ENCODE measurements around the gene OLFML1. TPM values are rescaled to one million over a fixed set of nuclear protein-coding genes. Genes with fewer than 3 reads are reported as not detected.

The OLFML1 gene
- total and polyA plus RNA-seq, 2 donors (not counting 3 experiments of a cell fraction or from before 2014, with no cell fraction given): not detected

DNA sequence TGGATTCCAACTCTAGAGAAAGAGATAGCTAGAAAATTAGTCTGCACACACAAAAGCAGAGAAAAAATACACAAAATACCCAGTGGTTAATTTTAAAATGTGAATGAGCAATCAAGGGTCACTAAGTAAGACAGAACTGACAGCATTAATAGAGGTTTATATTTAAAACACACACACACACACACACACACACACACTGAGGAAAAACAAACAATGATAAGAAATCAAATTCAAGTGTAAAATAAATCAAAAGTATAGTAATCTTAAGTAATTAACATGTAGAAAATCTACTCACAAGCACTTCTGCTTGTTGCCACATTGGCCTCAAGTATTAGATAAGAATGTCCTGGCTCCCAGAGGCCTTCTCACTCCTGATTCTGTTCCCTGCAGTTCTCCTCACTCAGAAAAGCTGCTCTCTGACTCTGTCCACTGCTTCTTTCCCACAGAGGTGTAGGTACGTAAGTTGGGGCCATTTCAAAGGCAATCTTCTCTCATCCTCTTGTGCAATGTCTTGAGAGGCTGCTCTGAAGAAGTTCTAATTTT is 33.3 kb upstream of the OLFML1 start:
- Histone ChIP-seq H3K9me3 (replicated peaks; ENCODE audit: control insufficient read depth, insufficient read depth, low read length) (no peaks in the 10 kb centered on the region), H3K4me3 (replicated peaks in 1 of 3; ENCODE audit: insufficient read depth in 1 of 3, low read depth in 1 of 3, low read length in 3 of 3) (no peak overlapping the region), H3K4me2 (ENCODE audit: insufficient read depth, low read length) (no peak overlapping the region), H3K9me1 (replicated peaks; ENCODE audit: control insufficient read depth, extremely low read depth, insufficient read depth, low read length) (no peaks in the 10 kb centered on the region), H4K20me1 (replicated peaks; ENCODE audit: control insufficient read depth, extremely low read depth, insufficient read depth, low read length) (no peaks in the 10 kb centered on the region), H3K79me2 (ENCODE audit: control insufficient read depth, insufficient read depth, low read length) (no peaks in the 10 kb centered on the region), H3K36me3 (ENCODE audit: control insufficient read depth in 2 of 2, extremely low read depth in 1 of 2, insufficient read depth in 2 of 2, low read length in 2 of 2) (no peaks in the 10 kb centered on the region), H2AFZ (ENCODE audit: low read depth, low read length) (no peak overlapping the region), H3K27me3 (ENCODE audit: control insufficient read depth in 2 of 2, insufficient read depth in 2 of 2, low read length in 2 of 2) (peaks cover 0 to 2% of the 10 kb centered on the region in 2 experiments), H3K27ac (ENCODE audit: insufficient read depth, low read depth, low read length) (no peak overlapping the region), H3K9ac (replicated peaks; ENCODE audit: extremely low read depth, insufficient read depth, low read length) (no peak overlapping the region), H3K4me1 (ENCODE audit: control insufficient read depth, extremely low read depth, insufficient read depth, low read length) (no peaks in the 10 kb centered on the region)
- intact Hi-C loops (cut with micrococcal nuclease): no loop called here
- dilution Hi-C loops (cut with MboI; ENCODE audit: extremely low pct_ligation_motif_present, low sequenced_read_pairs): no loop called here
- DNase-seq (ENCODE audit: low read depth, low spot score) (no peak), FAIRE-seq (no peak)
- CTCF ChIA-PET: interaction anchor here (2.1 kb wide), 1 partner anchor 10 kb away, joined by 9 read pairs; no protein-coding TSS in a partner anchor
- POLR2A ChIA-PET: no interaction called here
- no peak for TF ChIP-seq MYC (IDR thresholded peaks at IDR 0.05; ENCODE audit: low read depth, low read length)
- TF ChIP-seq, protein P1, sequence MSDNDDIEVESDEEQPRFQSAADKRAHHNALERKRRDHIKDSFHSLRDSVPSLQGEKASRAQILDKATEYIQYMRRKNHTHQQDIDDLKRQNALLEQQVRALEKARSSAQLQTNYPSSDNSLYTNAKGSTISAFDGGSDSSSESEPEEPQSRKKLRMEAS (IDR thresholded peaks at IDR 0.05; ENCODE audit: insufficient read depth, insufficient read length): no peak
- TF ChIP-seq, protein P2, sequence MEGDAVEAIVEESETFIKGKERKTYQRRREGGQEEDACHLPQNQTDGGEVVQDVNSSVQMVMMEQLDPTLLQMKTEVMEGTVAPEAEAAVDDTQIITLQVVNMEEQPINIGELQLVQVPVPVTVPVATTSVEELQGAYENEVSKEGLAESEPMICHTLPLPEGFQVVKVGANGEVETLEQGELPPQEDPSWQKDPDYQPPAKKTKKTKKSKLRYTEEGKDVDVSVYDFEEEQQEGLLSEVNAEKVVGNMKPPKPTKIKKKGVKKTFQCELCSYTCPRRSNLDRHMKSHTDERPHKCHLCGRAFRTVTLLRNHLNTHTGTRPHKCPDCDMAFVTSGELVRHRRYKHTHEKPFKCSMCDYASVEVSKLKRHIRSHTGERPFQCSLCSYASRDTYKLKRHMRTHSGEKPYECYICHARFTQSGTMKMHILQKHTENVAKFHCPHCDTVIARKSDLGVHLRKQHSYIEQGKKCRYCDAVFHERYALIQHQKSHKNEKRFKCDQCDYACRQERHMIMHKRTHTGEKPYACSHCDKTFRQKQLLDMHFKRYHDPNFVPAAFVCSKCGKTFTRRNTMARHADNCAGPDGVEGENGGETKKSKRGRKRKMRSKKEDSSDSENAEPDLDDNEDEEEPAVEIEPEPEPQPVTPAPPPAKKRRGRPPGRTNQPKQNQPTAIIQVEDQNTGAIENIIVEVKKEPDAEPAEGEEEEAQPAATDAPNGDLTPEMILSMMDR (IDR thresholded peaks at IDR 0.05; ENCODE audit: extremely low read depth in 1 of 2, insufficient read depth in 1 of 2, low read depth in 1 of 2, low read length in 2 of 2): no peak
- no peak for TF ChIP-seq JUN (IDR thresholded peaks at IDR 0.05; ENCODE audit: borderline replicate concordance, insufficient read depth, insufficient read length, low read depth)
- TF ChIP-seq EZH2 (IDR thresholded peaks at IDR 0.05; ENCODE audit: borderline replicate concordance, low read depth, low read length, severe bottlenecking): no peak
- no peak for TF ChIP-seq POLR2A (IDR thresholded peaks at IDR 0.05; ENCODE audit: low read depth, low read length)
- TF ChIP-seq POLR2AphosphoS5 (IDR thresholded peaks at IDR 0.05; ENCODE audit: insufficient read depth, low read depth, low read length): no peak
- no peak for TF ChIP-seq GATA2 (IDR thresholded peaks at IDR 0.05; ENCODE audit: insufficient read depth, insufficient read length, low read depth, low read length)
- no peak for TF ChIP-seq FOS (IDR thresholded peaks at IDR 0.05; ENCODE audit: borderline replicate concordance, insufficient read depth, low read length)
- BruUV-seq (replicated peaks): no TSS peak
